ENCODE measurements around the gene SYCP2L.

The SYCP2L gene

GRCh38 chr6:11007715-11008608 is 121.1 kb downstream of the SYCP2L start:
- Histone ChIP-seq H3K36me3 (ENCODE audit: control insufficient read depth, low read length) (no peaks in the 10 kb centered on the region), H3K4me1 (ENCODE audit: control insufficient read depth, low read length) (no peaks in the 10 kb centered on the region), H3F3A (ENCODE audit: control insufficient read depth, insufficient read depth) (no peaks in the 10 kb centered on the region), H3K4me3 (ENCODE audit: low read length) (no peak overlapping the region), H3K4me2 (ENCODE audit: low read length) (no peak overlapping the region), H3K9me2 (replicated peaks; ENCODE audit: control insufficient read depth, low read length) (no peaks in the 10 kb centered on the region), H3K27me3 (ENCODE audit: control insufficient read depth, low read length) (peaks cover 21% of the 10 kb centered on the region), H3K27ac (ENCODE audit: low read depth, low read length) (no peak overlapping the region), H4K20me1 (ENCODE audit: control insufficient read depth, insufficient read depth, low read depth, low read length) (no peaks in the 10 kb centered on the region), H3K9me3 (ENCODE audit: control insufficient read depth, insufficient read depth, low read length) (no peaks in the 10 kb centered on the region), H3K79me2 (ENCODE audit: control insufficient read depth, low read length) (no peaks in the 10 kb centered on the region)
- TF ChIP-seq, protein P1, sequence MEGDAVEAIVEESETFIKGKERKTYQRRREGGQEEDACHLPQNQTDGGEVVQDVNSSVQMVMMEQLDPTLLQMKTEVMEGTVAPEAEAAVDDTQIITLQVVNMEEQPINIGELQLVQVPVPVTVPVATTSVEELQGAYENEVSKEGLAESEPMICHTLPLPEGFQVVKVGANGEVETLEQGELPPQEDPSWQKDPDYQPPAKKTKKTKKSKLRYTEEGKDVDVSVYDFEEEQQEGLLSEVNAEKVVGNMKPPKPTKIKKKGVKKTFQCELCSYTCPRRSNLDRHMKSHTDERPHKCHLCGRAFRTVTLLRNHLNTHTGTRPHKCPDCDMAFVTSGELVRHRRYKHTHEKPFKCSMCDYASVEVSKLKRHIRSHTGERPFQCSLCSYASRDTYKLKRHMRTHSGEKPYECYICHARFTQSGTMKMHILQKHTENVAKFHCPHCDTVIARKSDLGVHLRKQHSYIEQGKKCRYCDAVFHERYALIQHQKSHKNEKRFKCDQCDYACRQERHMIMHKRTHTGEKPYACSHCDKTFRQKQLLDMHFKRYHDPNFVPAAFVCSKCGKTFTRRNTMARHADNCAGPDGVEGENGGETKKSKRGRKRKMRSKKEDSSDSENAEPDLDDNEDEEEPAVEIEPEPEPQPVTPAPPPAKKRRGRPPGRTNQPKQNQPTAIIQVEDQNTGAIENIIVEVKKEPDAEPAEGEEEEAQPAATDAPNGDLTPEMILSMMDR (IDR thresholded peaks at IDR 0.05; ENCODE audit: low read depth, low read length, poor library complexity, severe bottlenecking), result no peak
- no peak for TF ChIP-seq EZH2phosphoT487 (IDR thresholded peaks at IDR 0.05; ENCODE audit: borderline replicate concordance, low read length)

- H3K79me2 ChIP-seq (ENCODE audit: control insufficient read depth, low read length), result no peaks in the 10 kb centered on the region
- H3K9me3 ChIP-seq (ENCODE audit: control insufficient read depth, insufficient read depth, low read length), result no peaks in the 10 kb centered on the region
- H3K9me2 ChIP-seq (replicated peaks; ENCODE audit: control insufficient read depth, low read length), result no peaks in the 10 kb centered on the region
- no peaks in the 10 kb centered on the region for H3K36me3 ChIP-seq (ENCODE audit: control insufficient read depth, low read length)
- H4K20me1 ChIP-seq (ENCODE audit: control insufficient read depth, insufficient read depth, low read depth, low read length), result no peaks in the 10 kb centered on the region
- TF ChIP-seq, protein P1 (IDR thresholded peaks at IDR 0.05; ENCODE audit: low read depth, low read length, poor library complexity, severe bottlenecking), result no peak
- TF ChIP-seq EZH2phosphoT487 (IDR thresholded peaks at IDR 0.05; ENCODE audit: borderline replicate concordance, low read length), result no peak
- H3K4me2 ChIP-seq (ENCODE audit: low read length), result no peak overlapping the region
- H3F3A ChIP-seq (ENCODE audit: control insufficient read depth, insufficient read depth), result no peaks in the 10 kb centered on the region
- no peak overlapping the region for H3K27ac ChIP-seq (ENCODE audit: low read depth, low read length)
- peaks cover 22% of the 10 kb centered on the region for H3K27me3 ChIP-seq (ENCODE audit: control insufficient read depth, low read length)
- H3K4me1 ChIP-seq (ENCODE audit: control insufficient read depth, low read length), result no peaks in the 10 kb centered on the region
- H3K4me3 ChIP-seq (ENCODE audit: low read length), result no peak overlapping the region
These were observed 122.0 kb downstream of the SYCP2L start for GRCh38 chr6:11008821-11009220.

GRCh38 chr6:11009353-11009752 is 122.5 kb downstream of the SYCP2L start:
- no peaks in the 10 kb centered on the region for H3K79me2 ChIP-seq (ENCODE audit: control insufficient read depth, low read length)
- H3K4me3 ChIP-seq (ENCODE audit: low read length), result no peak overlapping the region
- no peaks in the 10 kb centered on the region for H3K4me1 ChIP-seq (ENCODE audit: control insufficient read depth, low read length)
- TF ChIP-seq, protein P1 (IDR thresholded peaks at IDR 0.05; ENCODE audit: low read depth, low read length, poor library complexity, severe bottlenecking), result no peak
- no peak for TF ChIP-seq EZH2phosphoT487 (IDR thresholded peaks at IDR 0.05; ENCODE audit: borderline replicate concordance, low read length)
- no peak overlapping the region for H3K4me2 ChIP-seq (ENCODE audit: low read length)
- H4K20me1 ChIP-seq (ENCODE audit: control insufficient read depth, insufficient read depth, low read depth, low read length), result no peaks in the 10 kb centered on the region
- H3K9me3 ChIP-seq (ENCODE audit: control insufficient read depth, insufficient read depth, low read length), result no peaks in the 10 kb centered on the region
- no peak overlapping the region for H3K27ac ChIP-seq (ENCODE audit: low read depth, low read length)
- no peaks in the 10 kb centered on the region for H3F3A ChIP-seq (ENCODE audit: control insufficient read depth, insufficient read depth)
- no peaks in the 10 kb centered on the region for H3K36me3 ChIP-seq (ENCODE audit: control insufficient read depth, low read length)
- no peaks in the 10 kb centered on the region for H3K9me2 ChIP-seq (replicated peaks; ENCODE audit: control insufficient read depth, low read length)
- H3K27me3 ChIP-seq (ENCODE audit: control insufficient read depth, low read length), result peaks cover 24% of the 10 kb centered on the region
